ENCODE results near the gene HTR6.

Gene HTR6

GRCh38 chr1:19685994-19686393 lies 21.3 kb downstream of the HTR6 start:
- DNase-seq (ENCODE audit: low read depth in 1 of 2, low spot score in 1 of 2), result no peak

- no peak for DNase-seq (ENCODE audit: low read depth in 1 of 2, low spot score in 1 of 2)
Observed at GRCh38 chr1:19687414-19687813, 22.7 kb downstream of the HTR6 start.

- peak in 1 of 2 donors; percentile 21 for DNase-seq (ENCODE audit: low read depth in 1 of 2, low spot score in 1 of 2)
Observed at GRCh38 chr1:19688041-19688842, 23.6 kb downstream of the HTR6 start.

- no peak for DNase-seq (ENCODE audit: low read depth in 1 of 2, low spot score in 1 of 2)
Observed at GRCh38 chr1:19689085-19689757, 24.5 kb downstream of the HTR6 start.

GRCh38 chr1:19689856-19690255 lies 25.2 kb downstream of the HTR6 start:
- no peak for DNase-seq (ENCODE audit: low read depth in 1 of 2, low spot score in 1 of 2)

GRCh38 chr1:19690342-19690741 lies 25.7 kb downstream of the HTR6 start:
- DNase-seq (ENCODE audit: low read depth in 1 of 2, low spot score in 1 of 2), result no peak

GRCh38 chr1:19694298-19694697 lies 29.6 kb downstream of the HTR6 start:
- DNase-seq (ENCODE audit: low read depth in 1 of 2, low spot score in 1 of 2), result no peak

GRCh38 chr1:19695772-19696171 lies 31.1 kb downstream of the HTR6 start:
- DNase-seq (ENCODE audit: low read depth in 1 of 2, low spot score in 1 of 2), result no peak

- DNase-seq (ENCODE audit: low read depth in 1 of 2, low spot score in 1 of 2), result no peak
Observed at GRCh38 chr1:19696820-19697219, 32.1 kb downstream of the HTR6 start.

GRCh38 chr1:19698181-19698580 lies 33.5 kb downstream of the HTR6 start:
- no peak for DNase-seq (ENCODE audit: low read depth in 1 of 2, low spot score in 1 of 2)

- DNase-seq (ENCODE audit: low read depth in 1 of 2, low spot score in 1 of 2), result no peak
Observed at GRCh38 chr1:19700079-19700777, 35.6 kb downstream of the HTR6 start.

GRCh38 chr1:19703280-19703679 lies 38.6 kb downstream of the HTR6 start:
- DNase-seq (ENCODE audit: low read depth in 1 of 2, low spot score in 1 of 2), result no peak

GRCh38 chr1:19704247-19705113 lies 39.8 kb downstream of the HTR6 start:
- peak; percentile 39 to 46 for DNase-seq (ENCODE audit: low read depth in 1 of 2, low spot score in 1 of 2)

GRCh38 chr1:19705464-19705863 lies 40.8 kb downstream of the HTR6 start:
- no peak for DNase-seq (ENCODE audit: low read depth in 1 of 2, low spot score in 1 of 2)

- DNase-seq (ENCODE audit: low read depth in 1 of 2, low spot score in 1 of 2), result no peak
Observed at GRCh38 chr1:19706136-19706535, 41.5 kb downstream of the HTR6 start.

- DNase-seq (ENCODE audit: low read depth in 1 of 2, low spot score in 1 of 2), result no peak
Observed at GRCh38 chr1:19708567-19709110, 44.0 kb downstream of the HTR6 start.

- DNase-seq (ENCODE audit: low read depth in 1 of 2, low spot score in 1 of 2), result no peak
Observed at GRCh38 chr1:19709260-19709793, 44.7 kb downstream of the HTR6 start.

GRCh38 chr1:19710825-19711611 lies 46.3 kb downstream of the HTR6 start:
- no peak for DNase-seq (ENCODE audit: low read depth in 1 of 2, low spot score in 1 of 2)

GRCh38 chr1:19712928-19713327 lies 48.3 kb downstream of the HTR6 start:
- DNase-seq (ENCODE audit: low read depth in 1 of 2, low spot score in 1 of 2), result no peak

Measured in activated T-helper 1 cell treated with anti-CD3 and anti-CD28 coated beads, Interleukin-2, amount 50 U/mL, for 16 hours (primary cell).